ENCODE results near the gene OGG1.

GRCh38 chr3:9782770-9783169 lies 33.0 kb downstream of the OGG1 start:
- TF ChIP-seq KDM1A (IDR thresholded peaks at IDR 0.05), result no peak
- TF ChIP-seq ZNF324 (CRISPR knock-in tag; IDR thresholded peaks at IDR 0.05), result no peak
- no peak for TF ChIP-seq EP300 (IDR thresholded peaks at IDR 0.05; ENCODE audit: low read length)
- no peak for TF ChIP-seq ZNF134 (CRISPR knock-in tag; conservative IDR thresholded peaks at IDR 0.05)
- no peak for TF ChIP-seq JUNB (CRISPR knock-in tag; conservative IDR thresholded peaks at IDR 0.05)
- no peak for TF ChIP-seq RBM14 (IDR thresholded peaks at IDR 0.05; ENCODE audit: borderline replicate concordance, insufficient read depth, low read depth, low read length)
